Measurements from ENCODE around the gene SRC.

Gene SRC

DNA sequence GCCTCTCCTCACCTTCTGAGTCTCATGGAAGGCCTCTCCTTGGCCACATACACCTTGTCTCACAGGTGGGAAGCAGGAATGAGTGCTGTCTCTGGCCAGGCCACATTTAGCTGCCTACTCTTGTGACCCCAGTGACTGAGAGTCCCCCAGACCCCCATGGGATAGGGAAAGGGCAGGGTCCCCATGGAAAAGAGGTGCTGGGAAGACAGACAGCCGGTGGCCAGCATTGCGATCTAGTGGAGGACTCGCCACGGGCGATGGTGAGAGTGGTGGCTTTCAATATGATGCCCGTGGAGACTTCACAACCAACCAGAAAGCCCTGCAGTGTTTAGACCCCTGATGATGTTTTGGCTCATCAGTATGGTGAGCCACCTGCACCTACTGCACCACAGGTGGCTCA is 36.6 kb upstream of the SRC start:
- no peak for DNase-seq
- TF ChIP-seq POLR2A (IDR thresholded peaks at IDR 0.05; ENCODE audit: low read length), result no peak
- no peak for TF ChIP-seq GATA1 (IDR thresholded peaks at IDR 0.05; ENCODE audit: low read depth, low read length)

DNA sequence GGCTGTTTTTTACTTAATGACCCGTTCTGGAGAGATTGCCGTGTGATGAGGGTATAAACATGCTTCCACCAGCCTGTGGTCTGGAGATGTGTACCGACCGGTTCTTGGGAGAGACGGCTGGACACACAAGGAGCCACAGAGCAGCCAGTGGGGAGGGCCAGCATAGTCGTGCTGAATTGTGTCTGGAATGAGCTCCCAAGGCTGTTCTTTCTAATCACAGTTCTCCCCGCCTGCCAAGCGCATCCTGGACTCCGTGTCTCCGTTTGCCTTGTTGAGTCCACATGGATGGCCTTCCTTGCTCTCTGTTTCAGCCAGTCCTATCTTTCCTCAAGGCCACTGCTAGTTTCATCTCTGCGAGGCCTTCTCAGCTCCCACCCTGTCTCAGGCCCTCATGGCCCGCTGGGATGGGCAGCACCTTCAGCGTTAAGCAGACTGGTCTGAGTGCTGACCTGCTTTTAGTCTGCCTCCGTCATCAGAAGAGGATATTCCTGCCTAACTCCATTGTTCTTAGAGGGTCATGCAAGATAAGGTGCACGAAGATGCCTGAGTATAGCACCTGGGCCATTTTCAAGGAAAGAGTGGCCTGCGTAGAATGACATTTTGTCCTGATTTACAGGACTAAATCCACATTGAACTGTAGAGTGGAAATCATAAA is 35.9 kb upstream of the SRC start:
- TF ChIP-seq GATA1 (IDR thresholded peaks at IDR 0.05; ENCODE audit: low read depth, low read length) (no peak), POLR2A (IDR thresholded peaks at IDR 0.05; ENCODE audit: low read length) (no peak)
- DNase-seq, result no peak

DNA sequence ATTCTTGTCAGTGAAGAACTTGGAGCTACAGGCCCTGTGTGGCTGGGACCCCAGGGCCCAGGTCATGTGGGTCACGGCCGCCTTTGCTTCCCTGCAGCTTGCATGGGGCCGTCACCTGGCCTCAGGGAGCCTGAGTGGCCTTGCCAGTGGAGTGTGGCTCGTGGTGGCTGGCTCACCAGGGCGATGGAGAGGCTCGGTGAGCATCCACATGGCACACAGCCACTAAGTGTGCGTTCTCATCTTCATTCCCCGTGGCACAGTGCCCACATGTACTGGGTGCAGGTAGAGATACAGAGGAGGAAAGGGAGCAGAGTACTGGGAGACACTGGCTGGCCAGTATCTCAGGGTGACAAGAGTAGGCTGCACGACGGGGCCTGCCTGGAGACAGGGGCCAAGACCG is 35.0 kb upstream of the SRC start:
- TF ChIP-seq GATA1 (IDR thresholded peaks at IDR 0.05; ENCODE audit: low read depth, low read length), result no peak
- no peak for TF ChIP-seq POLR2A (IDR thresholded peaks at IDR 0.05; ENCODE audit: low read length)
- no peak for DNase-seq

DNA sequence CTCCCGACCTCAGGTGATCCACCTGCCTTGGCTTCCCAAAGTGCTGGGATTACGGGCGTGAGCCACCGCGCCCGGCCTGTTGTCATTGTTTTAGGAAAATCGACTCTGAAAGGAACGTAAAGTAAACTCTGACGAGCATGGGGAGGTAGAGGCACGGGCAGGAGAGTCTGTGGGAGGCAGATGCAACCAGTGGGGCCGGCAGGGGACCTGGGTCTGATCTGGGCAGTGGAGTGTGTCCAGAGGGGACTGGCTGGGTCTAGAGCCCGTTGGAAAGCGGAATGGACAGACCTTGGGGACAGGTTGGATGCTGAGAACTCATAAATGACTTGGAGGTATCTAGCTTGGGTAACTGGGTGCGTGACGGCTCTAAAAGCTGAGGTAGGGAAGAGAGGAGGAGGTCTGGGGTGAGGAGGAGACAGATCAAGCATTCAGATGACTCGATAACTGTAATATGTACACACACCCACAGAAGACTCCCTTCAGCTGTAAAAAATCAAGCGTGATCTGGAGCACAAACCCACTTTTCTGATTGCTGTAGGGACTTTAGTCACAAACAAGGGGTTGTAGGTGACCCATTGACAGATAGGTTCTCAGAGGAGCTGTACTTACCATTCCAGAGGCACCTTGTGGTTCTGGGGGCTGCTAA is 34.1 kb upstream of the SRC start:
- no peak for TF ChIP-seq POLR2A (IDR thresholded peaks at IDR 0.05; ENCODE audit: low read length)
- TF ChIP-seq GATA1 (IDR thresholded peaks at IDR 0.05; ENCODE audit: low read depth, low read length), result no peak
- no peak for DNase-seq

DNA sequence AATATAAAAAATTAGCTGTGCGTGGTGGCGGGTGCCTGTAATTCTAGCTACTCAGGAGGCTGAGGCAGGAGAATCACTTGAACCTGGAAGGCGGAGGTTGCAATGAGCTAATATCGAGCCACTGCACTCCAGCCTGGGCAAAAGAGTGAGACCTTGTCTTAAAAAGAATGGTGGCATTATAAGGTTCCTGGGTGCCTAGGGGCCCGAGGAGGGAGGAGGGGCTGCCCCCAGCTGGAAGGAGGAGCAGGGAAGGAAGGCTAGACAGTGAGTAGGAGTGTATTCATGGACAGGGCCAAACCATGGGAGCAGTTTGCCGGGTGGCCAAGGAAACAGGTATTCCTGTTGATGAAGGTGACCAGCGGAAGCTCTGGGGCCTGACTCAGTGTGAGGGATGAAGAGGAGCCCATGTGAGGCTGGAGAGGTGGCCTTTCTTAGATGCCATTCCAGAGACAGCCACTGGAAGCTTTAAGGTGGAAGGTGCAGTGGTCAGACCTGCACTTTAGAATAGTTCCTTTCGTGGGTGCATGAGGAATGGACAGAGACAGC is 32.3 kb upstream of the SRC start:
- TF ChIP-seq POLR2A (IDR thresholded peaks at IDR 0.05; ENCODE audit: low read length) (no peak), GATA1 (IDR thresholded peaks at IDR 0.05; ENCODE audit: low read depth, low read length) (no peak)
- no peak for DNase-seq

DNA sequence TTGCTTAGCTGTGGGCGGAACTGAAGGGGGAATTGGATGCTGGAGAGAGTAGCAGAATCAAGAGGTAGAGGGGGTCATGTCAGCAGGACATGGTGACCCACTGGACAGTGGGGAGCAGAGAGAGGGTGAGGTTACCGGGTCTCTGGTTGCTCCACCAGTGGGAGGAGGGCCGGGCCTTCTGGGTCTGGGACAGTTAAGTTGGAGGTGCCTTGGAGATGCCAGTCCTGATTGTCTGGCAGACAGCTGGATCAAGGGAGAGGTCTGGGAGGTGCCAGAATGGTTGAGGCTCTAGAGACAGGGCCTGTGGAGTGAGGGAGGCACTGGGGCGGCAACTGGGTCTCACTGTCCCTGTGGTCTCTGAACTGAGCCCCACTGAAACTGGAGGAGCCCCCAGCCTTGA is 31.8 kb upstream of the SRC start:
- TF ChIP-seq POLR2A (IDR thresholded peaks at IDR 0.05; ENCODE audit: low read length), result no peak
- no peak for TF ChIP-seq GATA1 (IDR thresholded peaks at IDR 0.05; ENCODE audit: low read depth, low read length)
- DNase-seq, result no peak

DNA sequence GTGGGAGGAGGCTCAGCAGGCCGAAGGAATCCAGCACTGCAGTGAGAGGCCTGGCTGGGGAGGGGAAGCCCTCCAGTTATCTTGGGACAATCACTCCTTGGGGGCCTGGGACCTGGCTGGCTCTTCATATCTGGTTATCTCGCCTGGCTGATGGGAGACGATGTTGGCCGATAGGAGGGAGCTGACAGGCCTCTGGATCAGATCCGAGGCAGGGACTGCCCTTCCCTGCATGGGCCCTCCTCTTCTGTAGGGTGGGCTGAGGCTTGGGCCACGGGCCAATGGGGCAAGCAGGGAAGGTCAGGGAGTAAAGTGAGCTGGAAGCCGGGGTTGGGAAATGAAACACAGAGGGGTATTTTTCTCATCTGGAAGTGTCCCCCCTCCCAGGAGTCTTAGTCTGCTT is 31.3 kb upstream of the SRC start:
- TF ChIP-seq POLR2A (IDR thresholded peaks at IDR 0.05; ENCODE audit: low read length), result no peak
- TF ChIP-seq GATA1 (IDR thresholded peaks at IDR 0.05; ENCODE audit: low read depth, low read length), result no peak
- peak in 1 of 2 experiments; percentile 41 for DNase-seq

DNA sequence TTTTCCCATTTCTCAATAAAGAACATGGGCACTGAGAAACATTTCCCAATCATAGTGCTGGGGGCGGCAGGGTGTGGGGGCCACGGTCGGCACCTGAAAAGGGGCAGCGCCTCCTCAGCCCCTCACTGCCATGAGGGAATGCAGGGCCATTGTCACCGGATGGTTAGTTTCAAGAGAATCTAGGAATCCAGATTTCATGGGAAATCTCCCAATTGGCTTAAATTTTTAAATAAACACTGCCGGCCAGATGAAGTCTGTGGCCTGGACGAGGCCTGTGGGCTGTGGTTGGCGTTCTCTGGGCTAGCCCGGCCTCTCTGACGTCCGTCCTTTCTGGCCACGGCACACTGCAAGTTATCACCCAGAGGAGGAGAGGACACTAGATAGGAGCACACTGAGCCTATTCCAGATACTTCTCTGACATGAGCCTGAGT is 30.9 kb upstream of the SRC start:
- TF ChIP-seq POLR2A (IDR thresholded peaks at IDR 0.05; ENCODE audit: low read length), result no peak
- no peak for TF ChIP-seq GATA1 (IDR thresholded peaks at IDR 0.05; ENCODE audit: low read depth, low read length)
- no peak for DNase-seq

DNA sequence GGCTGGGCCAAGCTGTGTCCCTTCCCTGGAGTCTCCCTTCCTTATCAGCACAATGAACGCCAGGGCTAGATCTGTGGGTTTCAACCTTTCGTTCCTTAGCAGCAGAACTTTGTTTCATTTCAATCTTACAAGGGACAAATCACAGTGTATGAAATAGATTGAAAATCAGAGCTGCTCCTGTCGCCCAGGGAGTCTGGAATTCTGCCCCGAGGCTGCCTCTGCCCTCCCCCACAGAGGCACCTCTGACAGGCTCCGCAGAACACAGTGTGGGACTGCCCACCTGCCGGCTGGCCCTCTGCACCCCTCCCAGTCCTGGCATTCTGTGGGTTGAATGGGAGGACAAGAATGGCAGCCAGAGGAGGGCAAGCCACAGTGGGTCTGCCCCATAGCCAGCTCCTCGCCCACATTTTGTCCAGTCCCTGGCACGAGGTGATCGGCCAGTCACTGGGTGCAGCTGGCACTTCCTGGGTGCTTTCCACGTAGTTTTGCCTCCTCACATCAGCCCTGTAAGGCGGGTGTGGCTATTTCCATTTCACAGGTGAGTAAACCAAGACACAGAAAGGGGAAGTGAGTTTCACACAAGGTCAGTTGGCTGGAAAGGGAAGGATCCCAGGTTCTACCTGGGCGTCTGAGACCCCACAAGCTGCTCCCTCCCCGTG is 30.4 kb upstream of the SRC start:
- no peak for DNase-seq
- TF ChIP-seq GATA1 (IDR thresholded peaks at IDR 0.05; ENCODE audit: low read depth, low read length) (no peak), POLR2A (IDR thresholded peaks at IDR 0.05; ENCODE audit: low read length) (no peak)

DNA sequence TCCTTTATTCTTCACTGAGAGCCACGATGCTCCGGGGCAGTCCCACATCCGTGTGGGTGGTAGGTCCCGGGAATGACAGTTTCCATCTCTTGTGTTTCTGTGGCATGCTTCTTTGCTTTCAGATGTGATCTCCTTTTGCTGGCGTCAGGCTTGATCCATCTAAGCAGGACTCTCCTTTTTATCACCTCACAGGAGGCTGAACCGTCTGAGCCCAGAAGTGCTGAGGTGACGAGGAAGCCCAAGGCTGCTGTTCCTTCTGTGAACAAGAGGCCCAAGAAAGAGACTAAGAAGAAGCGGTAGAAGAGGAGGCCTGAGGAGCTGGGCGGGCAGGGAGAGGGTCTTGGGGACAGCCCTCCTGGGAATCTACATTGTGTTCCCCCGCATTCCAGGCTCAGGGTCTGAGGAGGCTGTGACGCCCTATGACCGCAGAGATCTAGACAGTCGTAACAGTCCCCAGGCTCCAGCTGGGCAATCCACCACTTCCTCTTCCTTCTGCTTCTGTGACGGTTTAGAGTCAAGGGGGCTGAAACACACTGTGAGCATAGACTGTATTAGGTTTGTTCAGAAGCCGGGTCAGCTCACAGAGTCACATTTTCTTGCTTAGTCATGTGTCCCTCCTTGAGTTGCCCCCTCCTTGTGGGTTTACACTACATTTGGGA is 29.7 kb upstream of the SRC start:
- DNase-seq, result no peak
- no peak for TF ChIP-seq GATA1 (IDR thresholded peaks at IDR 0.05; ENCODE audit: low read depth, low read length)
- no peak for TF ChIP-seq POLR2A (IDR thresholded peaks at IDR 0.05; ENCODE audit: low read length)

DNA sequence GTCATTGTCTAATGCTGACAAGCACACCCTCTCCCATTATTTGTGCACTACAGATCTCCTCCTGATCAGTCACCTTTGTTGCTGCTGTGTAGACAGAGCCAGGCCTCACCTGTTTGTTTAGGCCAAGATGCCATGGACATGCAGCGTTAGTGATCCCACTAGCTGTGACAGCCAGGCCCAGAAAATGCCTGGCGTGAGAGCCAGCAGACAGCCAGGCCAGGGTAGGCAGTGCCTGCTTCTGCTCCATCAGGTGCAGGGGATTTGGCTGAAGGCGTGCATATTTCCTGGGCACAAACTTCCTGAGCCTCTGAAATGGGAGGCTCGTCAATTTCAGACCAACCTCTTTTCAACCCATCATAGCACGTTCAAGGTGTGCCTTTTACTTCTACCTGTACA is 29.2 kb upstream of the SRC start:
- no peak for TF ChIP-seq GATA1 (IDR thresholded peaks at IDR 0.05; ENCODE audit: low read depth, low read length)
- TF ChIP-seq POLR2A (IDR thresholded peaks at IDR 0.05; ENCODE audit: low read length), result no peak

DNA sequence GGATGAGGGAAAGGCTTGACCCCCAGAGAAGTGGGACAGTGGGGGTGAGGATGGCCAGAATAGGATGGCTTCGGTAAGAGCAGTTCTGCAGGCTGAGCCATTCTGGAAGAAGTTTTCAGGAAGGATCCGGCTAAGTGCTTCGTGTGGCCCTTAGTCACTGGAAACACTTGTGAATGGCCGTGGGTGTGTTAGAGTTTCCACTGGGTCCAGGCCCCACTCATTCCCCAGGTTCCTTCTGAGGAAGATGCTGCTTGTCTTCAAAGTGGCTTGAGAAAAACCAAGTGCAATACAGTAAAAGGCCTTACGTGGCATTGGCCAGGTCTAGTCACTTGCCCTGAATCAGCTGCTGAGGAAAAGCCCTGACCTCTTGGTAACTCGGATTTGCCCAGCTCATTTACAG is 28.6 kb upstream of the SRC start:
- TF ChIP-seq POLR2A (IDR thresholded peaks at IDR 0.05; ENCODE audit: low read length), result no peak
- DNase-seq, result no peak

More for the DNA sequence above, 29.2 kb upstream of the SRC start:
- no peak for DNase-seq

DNA sequence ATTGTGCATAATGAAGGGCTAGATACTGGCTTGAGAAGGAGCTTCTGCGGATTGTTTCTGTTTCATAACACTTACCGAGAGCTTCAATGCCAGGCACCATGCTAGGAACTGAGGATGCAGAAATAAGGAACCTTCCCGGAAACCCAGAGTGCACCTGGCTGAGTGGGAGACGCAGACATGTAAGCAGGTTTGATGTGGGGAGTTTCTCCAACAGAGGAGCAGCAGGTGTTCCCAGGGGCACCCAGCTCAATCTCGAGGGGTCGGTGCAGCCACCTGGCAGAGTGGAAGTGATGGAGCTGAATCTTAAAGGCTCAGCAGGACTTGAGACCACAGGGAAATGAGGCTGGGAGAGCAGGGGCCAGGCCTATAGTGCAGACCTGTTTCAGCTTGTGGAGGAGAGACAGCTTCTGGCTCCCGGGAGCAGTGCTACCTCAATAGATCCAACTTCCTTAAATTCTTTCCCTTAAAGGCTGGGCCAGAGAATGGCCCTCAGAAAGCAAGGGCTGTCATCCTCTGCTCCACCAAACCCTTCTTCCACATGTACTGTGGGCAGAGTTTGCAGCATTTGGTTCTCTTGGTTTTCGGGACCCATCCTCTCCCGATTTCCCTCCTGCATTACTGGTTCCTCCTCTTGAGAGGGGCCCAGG is 27.8 kb upstream of the SRC start:
- TF ChIP-seq POLR2A (IDR thresholded peaks at IDR 0.05; ENCODE audit: low read length) (no peak), GATA1 (IDR thresholded peaks at IDR 0.05; ENCODE audit: low read depth, low read length) (no peak)
- no peak for DNase-seq

All from erythroblast (primary cell).